ENCODE measurements around the gene CFAP57.

GRCh38 chr1:43298055-43298454 lies 125.9 kb downstream of the CFAP57 start:
- TF ChIP-seq POLR2A (IDR thresholded peaks at IDR 0.05): no peak
- no peak for TF ChIP-seq CTCF (IDR thresholded peaks at IDR 0.05)

Measured in vagina (tissue), 2 donors.